HCT116 (cell line): ENCODE data around the gene NSFL1C.

Experiments used
- EZH2 ChIP-seq: fragments of 200-600 bp; sonication (generic); IDR thresholded peaks from 2 replicates; pipeline ENCODE4 v1.6.1; 2017; ENCODE audit warnings: antibody characterized with exemption, mixed run types
- POLR2A ChIP-seq: IDR thresholded peaks from 2 replicates; pipeline ENCODE4 v1.7.0; 2011; ENCODE audit warnings: borderline replicate concordance; ENCODE audit not compliant: insufficient read depth, insufficient read length; ENCODE audit errors: extremely low read depth
- RAD21 ChIP-seq: IDR thresholded peaks from 2 replicates; pipeline ENCODE4 v1.6.1; 2012; ENCODE audit warnings: low read depth, mild to moderate bottlenecking
- TF ChIP-seq, protein P1 (sequence below), 3 experiments: fragments of 200-600 bp in 1 of 3; sonication (generic) in 1 of 3; IDR thresholded peaks in 2 of 3; conservative IDR thresholded peaks in 1 of 3; 2 replicates each; pipeline ENCODE4 v1.5.1; 2012 to 2017; ENCODE audit warnings: low read depth in 2 of 3, low read length in 2 of 3, antibody characterized with exemption in 1 of 3, borderline replicate concordance in 1 of 3, control low read depth in 1 of 3, mild to moderate bottlenecking in 1 of 3, mixed read lengths in 1 of 3, mixed run types in 1 of 3, moderate library complexity in 1 of 3; ENCODE audit not compliant: insufficient read depth in 1 of 3
- TF ChIP-seq, protein P2 (sequence below): IDR thresholded peaks from 2 replicates; pipeline ENCODE4 v1.6.1; 2012; ENCODE audit warnings: low read depth
- TF ChIP-seq, protein P3 (sequence below): IDR thresholded peaks from 2 replicates; pipeline ENCODE4 v1.6.1; 2012

DNA sequence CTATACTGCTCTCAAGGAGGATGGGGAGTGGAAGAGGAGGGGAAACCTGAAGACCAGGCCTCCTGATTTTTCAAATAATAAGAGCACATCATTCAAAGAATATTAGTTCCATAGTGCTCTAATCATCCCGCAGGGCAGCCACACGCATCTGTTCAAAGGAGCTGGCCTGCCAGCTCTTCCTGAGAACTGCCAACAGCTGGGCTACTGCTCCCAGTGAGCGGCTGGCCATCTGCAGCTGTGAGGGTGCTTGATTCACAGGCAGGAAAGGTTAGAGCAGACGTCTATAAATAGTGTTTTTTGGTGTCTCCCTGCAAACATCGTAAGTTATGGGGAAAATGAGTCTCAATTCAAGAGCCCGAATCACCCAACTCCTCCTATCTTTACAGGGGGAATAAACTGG is 17.3 kb downstream of the NSFL1C start:
- TF ChIP-seq POLR2A (no peak), EZH2 (no peak), RAD21 (no peak)
- TF ChIP-seq, protein P1, sequence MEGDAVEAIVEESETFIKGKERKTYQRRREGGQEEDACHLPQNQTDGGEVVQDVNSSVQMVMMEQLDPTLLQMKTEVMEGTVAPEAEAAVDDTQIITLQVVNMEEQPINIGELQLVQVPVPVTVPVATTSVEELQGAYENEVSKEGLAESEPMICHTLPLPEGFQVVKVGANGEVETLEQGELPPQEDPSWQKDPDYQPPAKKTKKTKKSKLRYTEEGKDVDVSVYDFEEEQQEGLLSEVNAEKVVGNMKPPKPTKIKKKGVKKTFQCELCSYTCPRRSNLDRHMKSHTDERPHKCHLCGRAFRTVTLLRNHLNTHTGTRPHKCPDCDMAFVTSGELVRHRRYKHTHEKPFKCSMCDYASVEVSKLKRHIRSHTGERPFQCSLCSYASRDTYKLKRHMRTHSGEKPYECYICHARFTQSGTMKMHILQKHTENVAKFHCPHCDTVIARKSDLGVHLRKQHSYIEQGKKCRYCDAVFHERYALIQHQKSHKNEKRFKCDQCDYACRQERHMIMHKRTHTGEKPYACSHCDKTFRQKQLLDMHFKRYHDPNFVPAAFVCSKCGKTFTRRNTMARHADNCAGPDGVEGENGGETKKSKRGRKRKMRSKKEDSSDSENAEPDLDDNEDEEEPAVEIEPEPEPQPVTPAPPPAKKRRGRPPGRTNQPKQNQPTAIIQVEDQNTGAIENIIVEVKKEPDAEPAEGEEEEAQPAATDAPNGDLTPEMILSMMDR (IDR thresholded peaks at IDR 0.05 in 2 of 3, conservative IDR thresholded peaks at IDR 0.05 in 1 of 3; ENCODE audit: borderline replicate concordance in 1 of 3, insufficient read depth in 1 of 3, low read depth in 2 of 3, low read length in 2 of 3): no peak
- TF ChIP-seq, protein P2, sequence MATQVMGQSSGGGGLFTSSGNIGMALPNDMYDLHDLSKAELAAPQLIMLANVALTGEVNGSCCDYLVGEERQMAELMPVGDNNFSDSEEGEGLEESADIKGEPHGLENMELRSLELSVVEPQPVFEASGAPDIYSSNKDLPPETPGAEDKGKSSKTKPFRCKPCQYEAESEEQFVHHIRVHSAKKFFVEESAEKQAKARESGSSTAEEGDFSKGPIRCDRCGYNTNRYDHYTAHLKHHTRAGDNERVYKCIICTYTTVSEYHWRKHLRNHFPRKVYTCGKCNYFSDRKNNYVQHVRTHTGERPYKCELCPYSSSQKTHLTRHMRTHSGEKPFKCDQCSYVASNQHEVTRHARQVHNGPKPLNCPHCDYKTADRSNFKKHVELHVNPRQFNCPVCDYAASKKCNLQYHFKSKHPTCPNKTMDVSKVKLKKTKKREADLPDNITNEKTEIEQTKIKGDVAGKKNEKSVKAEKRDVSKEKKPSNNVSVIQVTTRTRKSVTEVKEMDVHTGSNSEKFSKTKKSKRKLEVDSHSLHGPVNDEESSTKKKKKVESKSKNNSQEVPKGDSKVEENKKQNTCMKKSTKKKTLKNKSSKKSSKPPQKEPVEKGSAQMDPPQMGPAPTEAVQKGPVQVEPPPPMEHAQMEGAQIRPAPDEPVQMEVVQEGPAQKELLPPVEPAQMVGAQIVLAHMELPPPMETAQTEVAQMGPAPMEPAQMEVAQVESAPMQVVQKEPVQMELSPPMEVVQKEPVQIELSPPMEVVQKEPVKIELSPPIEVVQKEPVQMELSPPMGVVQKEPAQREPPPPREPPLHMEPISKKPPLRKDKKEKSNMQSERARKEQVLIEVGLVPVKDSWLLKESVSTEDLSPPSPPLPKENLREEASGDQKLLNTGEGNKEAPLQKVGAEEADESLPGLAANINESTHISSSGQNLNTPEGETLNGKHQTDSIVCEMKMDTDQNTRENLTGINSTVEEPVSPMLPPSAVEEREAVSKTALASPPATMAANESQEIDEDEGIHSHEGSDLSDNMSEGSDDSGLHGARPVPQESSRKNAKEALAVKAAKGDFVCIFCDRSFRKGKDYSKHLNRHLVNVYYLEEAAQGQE: no peak
- TF ChIP-seq, protein P3, sequence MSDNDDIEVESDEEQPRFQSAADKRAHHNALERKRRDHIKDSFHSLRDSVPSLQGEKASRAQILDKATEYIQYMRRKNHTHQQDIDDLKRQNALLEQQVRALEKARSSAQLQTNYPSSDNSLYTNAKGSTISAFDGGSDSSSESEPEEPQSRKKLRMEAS: no peak
